IPS-20b (cell line): ENCODE measurements around the gene SEZ6.

Source experiments
- H3K27ac ChIP-seq: one replicate; pipeline ENCODE4 v1.5.1; 2013; ENCODE audit warnings: low read length
- H3K27me3 ChIP-seq: 2 replicates; pipeline ENCODE4 v1.6.1; 2013; ENCODE audit warnings: mild to moderate bottlenecking, low read length, inconsistent platforms; ENCODE audit not compliant: insufficient read depth
- H3K36me3 ChIP-seq: 2 replicates; pipeline ENCODE4 v1.6.1; 2013; ENCODE audit warnings: low read depth, mild to moderate bottlenecking, inconsistent platforms, low read length, moderate library complexity; ENCODE audit not compliant: insufficient read depth
- H3K4me1 ChIP-seq: 2 replicates; pipeline ENCODE4 v1.6.1; 2013; ENCODE audit warnings: mild to moderate bottlenecking, control low read depth, inconsistent platforms, low read length, moderate library complexity; ENCODE audit not compliant: insufficient read depth
- H3K4me3 ChIP-seq: 2 replicates; pipeline ENCODE4 v1.5.1; 2013; ENCODE audit warnings: mild to moderate bottlenecking, low read length, inconsistent platforms
- H3K9ac ChIP-seq: 2 replicates; pipeline ENCODE4 v1.6.1; 2013; ENCODE audit warnings: low read depth, mild to moderate bottlenecking, inconsistent platforms, low read length, moderate library complexity
- H3K9me3 ChIP-seq: 2 replicates; pipeline ENCODE4 v1.6.1; 2013; ENCODE audit warnings: mild to moderate bottlenecking, low read depth, low read length, inconsistent platforms; ENCODE audit not compliant: insufficient read depth

The SEZ6 gene

DNA sequence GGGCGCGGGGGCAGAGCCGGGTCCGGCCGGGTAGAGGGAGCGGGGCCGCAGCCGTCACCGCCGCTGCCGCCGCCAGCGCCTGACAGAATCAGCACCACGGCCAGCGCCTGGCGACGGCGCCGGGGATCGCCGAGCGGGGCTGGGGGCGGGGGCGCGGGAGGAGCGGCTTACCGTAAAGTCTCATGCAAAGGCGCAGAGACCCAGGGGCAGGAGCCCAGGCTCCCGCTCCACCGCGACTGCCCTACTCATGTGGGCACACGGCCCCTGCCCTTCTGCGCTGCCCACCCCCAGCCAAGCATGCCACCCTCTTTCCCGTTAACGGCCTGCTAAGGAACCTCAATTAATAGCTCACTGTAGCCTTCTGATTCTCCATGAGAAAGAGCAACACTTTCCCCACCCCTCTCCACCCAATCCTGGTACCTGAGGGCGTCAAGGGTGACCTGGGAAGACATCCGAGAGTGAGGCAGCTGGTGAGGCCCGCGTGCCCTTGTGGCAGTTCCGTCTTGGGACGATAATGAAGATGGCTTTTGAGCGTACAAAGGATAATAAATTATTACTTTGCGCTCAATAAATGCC lies at the start of gene SEZ6:
TSS of gene SEZ6 (minus strand) at position 98 of the 576 bp plus-strand sequence. CDS start 164 bp downstream, outside the sequence.
- peak within 1 kb of the TSS; percentile 55; the same call in 1 of the 2 replicates for H3K4me3 ChIP-seq

GRCh38 chr17:29054835-29055234 lies 49.0 kb upstream of the SEZ6 start:
- Histone ChIP-seq H3K27me3 (no peaks in the 10 kb centered on the region), H3K4me3 (no peak overlapping the region), H3K9ac (no peak overlapping the region), H3K27ac (no peak overlapping the region), H3K36me3 (peaks cover 11% of the 10 kb centered on the region; the same call in 1 of the 2 replicates), H3K4me1 (0 out of 2 replicates have a peak, but pooled peaks cover 5% of the 10 kb centered on the region), H3K9me3 (no peaks in the 10 kb centered on the region)

More for the DNA sequence above, at the start of gene SEZ6:
- H3K27ac ChIP-seq, result no peak within 1 kb of the TSS
- peaks cover 65% of the 10 kb centered on the region for H3K27me3 ChIP-seq
- no peak within 1 kb of the TSS for H3K9ac ChIP-seq
- peaks cover 49% of the 10 kb centered on the region for H3K4me1 ChIP-seq
- no peaks in the 10 kb centered on the region for H3K9me3 ChIP-seq
- no peaks in the 10 kb centered on the region for H3K36me3 ChIP-seq

DNA sequence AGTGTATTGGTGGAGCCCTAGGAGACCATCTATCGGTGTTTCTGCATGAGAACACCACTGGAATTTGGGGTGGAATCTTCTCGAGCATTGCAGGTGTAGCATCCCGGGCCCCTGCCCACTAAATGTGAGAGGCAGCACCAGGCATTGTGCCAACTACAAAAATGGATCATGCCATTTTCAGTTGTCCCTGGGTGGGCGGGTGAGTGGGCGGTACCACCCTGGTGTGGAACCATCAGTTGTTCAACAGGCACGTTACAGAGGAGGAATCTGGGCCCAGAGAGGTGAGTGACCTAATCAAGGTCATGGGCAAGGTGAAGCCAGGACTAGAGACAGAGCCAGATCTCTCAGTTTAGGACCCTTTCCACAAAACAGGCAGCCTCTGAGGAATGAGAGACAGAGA lies 45.9 kb upstream of the SEZ6 start:
- no peak overlapping the region for H3K4me3 ChIP-seq
- no peak overlapping the region for H3K27ac ChIP-seq
- peaks cover 16% of the 10 kb centered on the region; the same call in 1 of the 2 replicates for H3K36me3 ChIP-seq
- no peaks in the 10 kb centered on the region; the same call in 1 of the 2 replicates for H3K27me3 ChIP-seq
- H3K9me3 ChIP-seq, result no peaks in the 10 kb centered on the region
- no peak overlapping the region for H3K9ac ChIP-seq
- H3K4me1 ChIP-seq, result peaks cover 15% of the 10 kb centered on the region

- no peak overlapping the region for H3K27ac ChIP-seq
- H3K9ac ChIP-seq, result no peak overlapping the region
- H3K4me1 ChIP-seq, result peaks cover 15% of the 10 kb centered on the region
- peaks cover 18% of the 10 kb centered on the region; the same call in 1 of the 2 replicates for H3K36me3 ChIP-seq
- no peaks in the 10 kb centered on the region for H3K9me3 ChIP-seq
- no peak overlapping the region for H3K4me3 ChIP-seq
- H3K27me3 ChIP-seq, result no peaks in the 10 kb centered on the region; the same call in 1 of the 2 replicates
These were observed 45.4 kb upstream of the SEZ6 start for GRCh38 chr17:29051194-29051593.

DNA sequence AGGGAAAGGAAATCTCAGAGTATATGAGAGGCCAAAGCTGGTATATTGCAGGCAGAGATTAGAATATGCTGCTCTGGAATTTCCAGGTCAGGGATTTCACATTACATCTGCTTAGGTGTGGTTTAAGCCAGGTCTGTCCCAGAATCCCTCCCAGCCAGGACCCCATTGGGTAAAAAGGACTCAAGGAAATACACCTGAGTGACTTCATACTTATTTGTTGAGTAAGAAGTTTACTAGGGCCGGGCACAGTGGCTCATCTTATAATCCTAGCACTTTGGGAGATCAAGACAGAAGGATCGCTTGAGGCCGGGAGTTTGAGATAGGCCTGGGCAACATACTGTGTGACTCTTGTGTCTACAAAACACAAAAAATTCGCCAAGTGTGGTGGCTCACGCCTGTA lies 44.3 kb upstream of the SEZ6 start:
- no peaks in the 10 kb centered on the region for H3K9me3 ChIP-seq
- H3K36me3 ChIP-seq, result peaks cover 19% of the 10 kb centered on the region; the same call in 1 of the 2 replicates
- H3K9ac ChIP-seq, result no peak overlapping the region
- H3K27me3 ChIP-seq, result no peaks in the 10 kb centered on the region; the same call in 1 of the 2 replicates
- H3K27ac ChIP-seq, result no peak overlapping the region
- no peak overlapping the region for H3K4me3 ChIP-seq
- H3K4me1 ChIP-seq, result peaks cover 15% of the 10 kb centered on the region

DNA sequence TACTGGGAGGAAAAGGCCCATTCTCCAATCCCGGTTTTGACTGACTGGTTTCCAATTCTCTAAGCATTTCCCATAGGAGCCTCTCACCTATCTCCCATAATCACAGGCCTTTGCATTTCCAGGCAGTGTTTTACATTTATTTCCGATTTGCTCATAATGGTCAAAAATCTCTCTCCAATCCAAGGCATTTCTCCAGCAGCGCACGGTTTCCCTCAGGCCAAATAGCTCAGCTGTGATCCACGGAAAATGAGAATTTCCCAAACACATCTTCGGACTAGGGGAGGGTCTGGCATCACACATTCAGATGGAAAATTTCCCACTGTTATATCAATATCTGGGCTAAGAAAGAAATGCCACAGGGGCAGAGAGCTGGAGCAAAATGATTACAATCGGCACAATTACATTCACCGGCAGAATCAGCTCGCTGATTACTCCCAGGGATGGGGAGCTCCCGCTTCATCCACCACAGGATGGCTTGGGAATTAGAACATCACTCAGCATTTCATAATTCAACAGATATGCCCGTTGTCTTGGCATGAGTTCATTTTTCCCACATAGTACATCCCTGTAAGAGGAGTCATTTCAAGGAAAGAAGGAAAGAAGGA lies 43.8 kb upstream of the SEZ6 start:
- H3K9ac ChIP-seq, result no peak overlapping the region
- peaks cover 13% of the 10 kb centered on the region; the same call in 1 of the 2 replicates for H3K36me3 ChIP-seq
- H3K27ac ChIP-seq, result no peak overlapping the region
- H3K9me3 ChIP-seq, result no peaks in the 10 kb centered on the region
- H3K27me3 ChIP-seq, result no peaks in the 10 kb centered on the region; the same call in 1 of the 2 replicates
- no peak overlapping the region for H3K4me3 ChIP-seq
- peaks cover 15% of the 10 kb centered on the region for H3K4me1 ChIP-seq

DNA sequence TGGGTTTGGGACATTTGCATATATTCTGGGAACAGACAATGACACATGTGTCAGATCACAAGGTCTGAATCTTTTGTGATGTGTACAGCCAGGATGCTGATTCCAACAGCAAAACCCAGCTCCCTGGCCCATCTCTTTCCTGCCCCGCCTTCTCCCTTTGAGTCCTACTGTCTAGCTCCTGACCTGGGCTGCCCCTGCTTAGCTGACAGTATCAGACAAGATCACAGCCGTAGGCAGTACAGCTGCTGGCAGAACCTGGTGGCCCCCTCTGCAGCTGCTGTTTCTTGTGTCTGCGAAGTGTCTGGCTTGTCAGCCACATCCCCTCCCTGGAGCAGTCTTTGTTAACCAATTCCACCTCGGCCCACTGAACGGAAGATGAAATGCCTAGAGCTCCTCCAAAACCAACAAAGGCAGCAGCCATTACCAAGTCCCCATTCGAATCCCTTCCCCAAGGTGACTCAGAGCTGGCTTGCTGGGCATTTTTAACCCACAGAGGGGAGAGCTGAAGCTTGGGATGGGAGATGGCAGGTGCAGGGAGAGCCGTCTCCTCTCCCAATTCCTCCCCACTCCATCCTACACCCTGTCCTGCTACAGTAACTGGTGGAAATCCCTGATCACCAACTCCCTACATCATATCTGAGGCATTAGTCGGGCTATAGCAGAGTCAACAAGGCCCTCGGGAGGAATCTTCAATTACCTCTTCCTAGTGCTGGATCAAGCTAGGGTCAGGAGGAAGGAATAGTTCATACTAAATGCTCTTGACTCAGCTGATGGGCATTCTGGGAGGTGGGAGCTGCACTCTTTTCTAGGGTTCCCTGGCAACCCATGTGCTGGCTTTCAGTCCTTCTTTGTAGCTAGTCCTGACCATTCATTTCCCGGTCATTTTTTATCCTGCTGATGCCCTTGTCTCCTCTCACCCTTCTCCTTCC lies 42.9 kb upstream of the SEZ6 start:
- Histone ChIP-seq H3K36me3 (peaks cover 13% of the 10 kb centered on the region; the same call in 1 of the 2 replicates), H3K4me3 (no peak overlapping the region), H3K9ac (no peak overlapping the region), H3K9me3 (no peaks in the 10 kb centered on the region), H3K4me1 (peaks cover 20% of the 10 kb centered on the region), H3K27me3 (no peaks in the 10 kb centered on the region; the same call in 1 of the 2 replicates), H3K27ac (no peak overlapping the region)

DNA sequence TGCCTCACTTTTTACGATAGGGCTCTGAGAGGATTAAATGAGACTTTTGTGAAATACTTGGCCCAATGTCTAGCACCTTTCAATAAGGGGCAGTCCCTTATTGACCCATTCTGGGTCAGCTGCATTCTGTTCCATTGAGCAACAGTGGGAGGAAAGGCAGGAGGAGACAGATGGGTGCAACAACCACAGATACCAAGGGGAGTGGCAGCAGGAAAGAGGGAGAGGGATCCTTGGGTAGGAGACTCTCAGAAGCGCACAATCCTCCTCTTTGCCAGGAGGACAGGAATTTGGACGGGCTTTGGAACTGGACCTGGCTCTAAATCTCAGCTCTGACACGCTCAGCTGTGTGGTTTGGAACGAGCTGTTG lies 40.6 kb upstream of the SEZ6 start:
- no peaks in the 10 kb centered on the region; the same call in 1 of the 2 replicates for H3K27me3 ChIP-seq

GRCh38 chr17:29045734-29046472 lies 40.1 kb upstream of the SEZ6 start:
- no peaks in the 10 kb centered on the region for H3K9me3 ChIP-seq
- peaks cover 35% of the 10 kb centered on the region for H3K4me1 ChIP-seq
- no peak overlapping the region for H3K4me3 ChIP-seq
- peaks cover 13% of the 10 kb centered on the region; the same call in 1 of the 2 replicates for H3K36me3 ChIP-seq
- no peak overlapping the region for H3K27ac ChIP-seq
- no peak overlapping the region for H3K9ac ChIP-seq
- H3K27me3 ChIP-seq, result no peaks in the 10 kb centered on the region; the same call in 1 of the 2 replicates

More for the DNA sequence above, 40.6 kb upstream of the SEZ6 start:
- Histone ChIP-seq H3K4me1 (peaks cover 36% of the 10 kb centered on the region), H3K4me3 (no peak overlapping the region), H3K9ac (no peak overlapping the region), H3K36me3 (peaks cover 13% of the 10 kb centered on the region; the same call in 1 of the 2 replicates), H3K9me3 (no peaks in the 10 kb centered on the region), H3K27ac (no peak overlapping the region)

DNA sequence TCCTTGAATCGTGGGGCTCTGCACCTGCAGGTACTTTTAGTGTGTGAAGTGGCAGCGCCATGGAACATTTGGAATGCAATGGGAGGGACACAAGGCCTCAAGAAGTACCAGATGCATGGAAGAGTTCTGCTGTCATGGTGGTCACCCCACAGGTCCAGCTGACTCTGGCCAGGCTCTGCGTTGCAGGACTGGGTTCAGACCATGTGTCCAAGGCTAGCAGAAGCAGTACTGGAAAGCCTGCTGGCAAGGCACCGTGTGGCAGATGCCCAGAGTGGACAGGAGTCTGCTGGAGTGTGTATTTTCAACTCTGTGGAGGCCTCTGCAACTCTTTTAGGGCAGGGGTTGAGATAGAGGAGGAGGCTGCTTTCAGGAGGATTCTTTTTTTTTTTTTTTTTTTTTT lies 39.2 kb upstream of the SEZ6 start:
- no peaks in the 10 kb centered on the region for H3K9me3 ChIP-seq
- no peak overlapping the region for H3K9ac ChIP-seq
- no peak overlapping the region for H3K27ac ChIP-seq
- H3K4me3 ChIP-seq, result no peak overlapping the region
- no peaks in the 10 kb centered on the region; the same call in 1 of the 2 replicates for H3K27me3 ChIP-seq
- peaks cover 35% of the 10 kb centered on the region for H3K4me1 ChIP-seq
- H3K36me3 ChIP-seq, result peaks cover 13% of the 10 kb centered on the region; the same call in 1 of the 2 replicates
